Epithelial cell of esophagus (primary cell): ENCODE results near the gene RPTOR.

Source experiments
- DNase-seq: peaks from one replicate; pipeline ENCODE4 v3.0.0; 2010; ENCODE audit warnings: low read depth
- H3K4me3 ChIP-seq: 2 replicates; pipeline ENCODE4 v1.5.1; 2011; ENCODE audit warnings: mild to moderate bottlenecking, low read length, control low read depth
- CTCF ChIP-seq: IDR thresholded peaks from 2 replicates; pipeline ENCODE4 v1.5.1; 2011; ENCODE audit warnings: low read depth, mild to moderate bottlenecking, low read length, control low read depth, inconsistent platforms; ENCODE audit not compliant: insufficient read depth; ENCODE audit errors: missing control alignments

RPTOR gene

DNA sequence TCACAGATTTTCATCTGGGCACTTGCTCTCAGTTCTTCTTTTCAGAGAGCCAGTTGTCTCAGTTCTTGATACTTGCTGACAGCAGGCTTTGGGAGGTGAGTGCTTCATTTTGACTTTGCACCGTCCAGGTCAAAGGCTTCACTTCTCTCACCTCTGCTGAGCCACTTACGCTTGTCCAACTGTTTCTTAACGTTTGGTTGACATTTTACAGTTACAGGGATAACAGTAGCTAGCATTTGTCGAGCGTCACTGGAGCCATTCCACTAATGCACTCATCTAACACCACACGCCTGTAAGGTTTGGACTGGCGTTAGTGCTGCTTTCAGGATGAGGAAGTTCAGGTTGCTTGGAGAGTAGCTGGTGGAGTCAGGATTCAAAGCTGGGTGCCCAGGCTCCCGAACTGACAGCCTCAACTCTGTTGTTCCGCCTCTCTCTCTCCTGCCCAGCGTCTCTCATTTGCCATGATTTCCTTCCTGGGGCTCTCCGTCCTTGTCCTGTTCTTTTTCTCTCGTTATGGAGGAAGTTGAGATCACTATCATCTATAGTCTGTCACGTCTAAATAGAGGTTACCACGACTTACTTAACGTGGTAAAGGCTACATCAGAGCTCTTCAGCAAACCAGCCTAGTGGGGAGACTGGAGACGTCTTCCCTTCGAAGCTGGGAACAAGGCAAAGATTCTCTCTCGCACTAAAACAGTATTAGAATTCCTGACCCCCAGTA is 220.8 kb downstream of the RPTOR start:
- no peak overlapping the region for H3K4me3 ChIP-seq
- no peak for TF ChIP-seq CTCF
- no peak for DNase-seq

DNA sequence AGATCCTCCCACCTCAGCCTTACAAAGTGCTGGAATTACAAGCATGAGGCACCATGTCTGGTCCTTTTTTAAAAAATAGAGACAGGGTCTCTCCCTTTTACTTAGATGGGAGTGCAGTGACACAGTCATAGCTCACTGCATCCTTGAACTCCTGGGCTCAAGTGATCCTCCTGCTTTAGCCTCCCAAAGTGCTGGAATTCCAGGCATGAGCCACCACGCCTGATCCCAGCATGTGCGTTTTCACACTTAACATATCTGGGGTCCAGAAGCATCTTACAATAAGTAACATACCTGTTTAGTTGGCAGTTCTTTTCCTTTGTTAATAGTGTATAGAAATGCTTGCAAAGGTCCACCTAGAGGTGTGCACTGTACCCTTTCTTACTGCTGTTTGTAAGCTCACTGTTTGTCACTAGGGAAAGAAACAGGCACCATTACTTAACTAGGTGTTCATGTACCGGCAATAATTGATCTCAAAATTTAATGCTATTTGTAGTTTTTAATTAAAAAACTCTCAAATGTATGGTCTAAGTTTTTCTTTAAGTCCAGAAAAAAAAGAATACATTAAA is 221.7 kb downstream of the RPTOR start:
- TF ChIP-seq CTCF: no peak
- no peak for DNase-seq
- no peak overlapping the region for H3K4me3 ChIP-seq

DNA sequence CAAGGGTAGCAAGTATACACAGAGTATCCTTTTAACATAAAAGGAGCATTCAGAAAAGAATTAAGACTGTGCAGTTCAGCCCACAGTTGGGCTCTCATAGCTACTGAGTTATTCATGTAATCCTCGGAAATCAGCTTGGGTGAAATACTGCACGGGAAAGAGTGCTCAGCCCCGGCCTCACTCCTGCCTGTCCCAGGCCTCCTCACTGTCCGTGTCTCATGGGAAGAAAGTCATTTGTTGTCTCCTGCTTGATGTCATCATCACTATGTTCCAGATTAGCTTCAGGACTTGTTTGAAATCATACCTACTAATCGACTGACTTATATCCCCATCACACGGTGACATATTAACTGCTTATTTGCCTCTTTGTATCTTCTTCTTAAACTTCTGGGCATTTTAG is 223.8 kb downstream of the RPTOR start:
- DNase-seq: no peak
- no peak for TF ChIP-seq CTCF
- H3K4me3 ChIP-seq: no peak overlapping the region

- no peak for TF ChIP-seq CTCF
- DNase-seq: no peak
- H3K4me3 ChIP-seq: no peak overlapping the region
Observed at GRCh38 chr17:80768936-80769335, 224.3 kb downstream of the RPTOR start.

GRCh38 chr17:80769516-80769915 is 224.9 kb downstream of the RPTOR start:
- no peak for TF ChIP-seq CTCF
- H3K4me3 ChIP-seq: no peak overlapping the region
- no peak for DNase-seq

DNA sequence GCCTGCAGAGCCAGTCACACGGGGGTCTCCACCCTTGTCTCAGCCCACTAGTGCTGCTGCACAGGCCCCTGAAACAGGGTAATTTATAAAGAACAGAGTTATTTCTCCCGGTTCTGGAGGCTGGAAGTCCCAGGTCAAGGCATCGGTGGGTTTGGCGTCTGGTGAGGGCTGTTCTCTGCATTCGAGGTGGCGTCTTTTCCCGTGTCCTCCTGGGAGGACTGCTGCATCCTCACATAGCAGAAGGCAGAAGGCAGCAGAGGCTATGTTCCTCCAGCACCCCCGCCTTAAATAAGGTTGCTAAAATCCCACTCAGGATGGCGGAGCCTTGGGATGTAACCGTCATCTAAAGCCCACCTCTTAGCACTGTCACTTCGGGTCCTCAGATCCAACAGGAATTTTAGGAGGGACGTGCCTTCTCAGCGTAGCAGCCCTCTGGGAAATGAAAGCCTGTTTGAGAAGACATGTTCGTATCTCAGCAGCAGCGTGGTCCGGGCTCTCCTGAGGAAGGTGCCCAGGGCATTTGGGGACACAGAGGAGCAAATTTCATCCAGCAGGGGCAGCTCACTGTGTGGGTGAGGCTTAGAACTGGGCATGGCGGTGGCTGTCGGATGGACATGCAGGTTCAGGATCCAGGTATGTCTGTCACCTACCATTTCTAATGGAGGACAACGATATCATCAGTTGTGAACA is 225.4 kb downstream of the RPTOR start:
- TF ChIP-seq CTCF: no peak
- H3K4me3 ChIP-seq: no peak overlapping the region
- no peak for DNase-seq
